Upper lobe of right lung (tissue), 1 donor: ENCODE measurements around the gene ANKRD6. TPM values are rescaled to one million over a fixed set of nuclear protein-coding genes. Genes with fewer than 3 reads are reported as not detected.

Source experiments
- ATAC-seq: fragments of 200-7000 bp; cut with Tn5 transposase; one replicate; pipeline ENCODE4 v1.9.1; 2020; ENCODE audit warnings: mild to moderate bottlenecking, moderate library complexity
- DNase-seq: peaks from one replicate; pipeline ENCODE4 v3.0.0-alpha.2; 2020
- H3K27ac ChIP-seq: fragments of 200-600 bp; one replicate; pipeline ENCODE4 v1.8.0; 2022
- H3K27me3 ChIP-seq: fragments of 200-600 bp; one replicate; pipeline ENCODE4 v1.8.0; 2022; ENCODE audit warnings: mild to moderate bottlenecking
- H3K36me3 ChIP-seq: fragments of 200-600 bp; one replicate; pipeline ENCODE4 v1.8.0; 2022
- H3K4me1 ChIP-seq: fragments of 200-600 bp; one replicate; pipeline ENCODE4 v1.8.0; 2022
- H3K4me3 ChIP-seq: fragments of 200-600 bp; one replicate; pipeline ENCODE4 v1.8.0; 2022; ENCODE audit warnings: mild to moderate bottlenecking
- H3K9me3 ChIP-seq: fragments of 200-600 bp; one replicate; pipeline ENCODE4 v1.8.0; 2022
- CTCF ChIP-seq: fragments of 200-600 bp; IDR thresholded peaks from one replicate; pipeline ENCODE4 v1.8.0; 2022; ENCODE audit warnings: antibody characterized with exemption
- intact Hi-C: fragments of 100-400 bp; cut with DNase I; formaldehyde crosslinking; loops from one replicate; pipeline ENCODE4 v1.11.0; 2022
- total RNA-seq: library from RNA; stranded (reverse); fragmentation: NEBNext Ultra II Directional; extraction: Animal tissue kit (Norgen Biotek cat#: 25700); gene quantifications from one replicate; pipeline ENCODE4 v1.2.1, GENCODE V29; 2021
- donor health status: DM: no; HTN: yes; CAD: no; lungs with severe emphysema.

The ANKRD6 gene
- total RNA-seq, 1 donor from 2014 or later: 20.2 TPM

- intact Hi-C loops: loop anchor here (5.0 kb wide), 1 partner anchor 173 kb away; no protein-coding TSS in a partner anchor
- Histone ChIP-seq H3K36me3 (no peaks in the 10 kb centered on the region), H3K27ac (no peak overlapping the region), H3K27me3 (no peaks in the 10 kb centered on the region), H3K4me1 (peaks cover 13% of the 10 kb centered on the region), H3K4me3 (peak overlapping the region; percentile 89), H3K9me3 (no peaks in the 10 kb centered on the region)
- ATAC-seq (no peak), DNase-seq (no peak)
- no peak for TF ChIP-seq CTCF
Observed at GRCh38 chr6:89434150-89434499, 1.2 kb downstream of the ANKRD6 start.

- TF ChIP-seq CTCF: no peak
- no peak overlapping the region for H3K4me3 ChIP-seq
- no peak for ATAC-seq
- no peak for DNase-seq
- peaks cover 13% of the 10 kb centered on the region for H3K4me1 ChIP-seq
- intact Hi-C loops: loop anchor here (5.0 kb wide), 1 partner anchor 172 kb away; no protein-coding TSS in a partner anchor
- H3K9me3 ChIP-seq: no peaks in the 10 kb centered on the region
- H3K27ac ChIP-seq: no peak overlapping the region
- no peaks in the 10 kb centered on the region for H3K36me3 ChIP-seq
- H3K27me3 ChIP-seq: no peaks in the 10 kb centered on the region
Observed at GRCh38 chr6:89434954-89435353, 2.0 kb downstream of the ANKRD6 start.

- Histone ChIP-seq H3K36me3 (no peaks in the 10 kb centered on the region), H3K4me1 (peaks cover 13% of the 10 kb centered on the region), H3K27me3 (no peaks in the 10 kb centered on the region), H3K4me3 (no peak overlapping the region), H3K27ac (no peak overlapping the region), H3K9me3 (no peaks in the 10 kb centered on the region)
- no peak for TF ChIP-seq CTCF
- ATAC-seq (no peak), DNase-seq (no peak)
- intact Hi-C loops: no loop called here
Observed at GRCh38 chr6:89436226-89436625, 3.3 kb downstream of the ANKRD6 start.

GRCh38 chr6:89438248-89438647 lies 5.3 kb downstream of the ANKRD6 start:
- intact Hi-C loops: no loop called here
- H3K4me1 ChIP-seq: peaks cover 9% of the 10 kb centered on the region
- H3K27me3 ChIP-seq: no peaks in the 10 kb centered on the region
- no peaks in the 10 kb centered on the region for H3K9me3 ChIP-seq
- DNase-seq (no peak), ATAC-seq (no peak)
- H3K36me3 ChIP-seq: no peaks in the 10 kb centered on the region
- no peak overlapping the region for H3K27ac ChIP-seq
- no peak for TF ChIP-seq CTCF
- H3K4me3 ChIP-seq: no peak overlapping the region

- DNase-seq: no peak
- Histone ChIP-seq H3K27me3 (no peaks in the 10 kb centered on the region), H3K27ac (no peak overlapping the region), H3K36me3 (no peaks in the 10 kb centered on the region), H3K4me1 (peaks cover 4% of the 10 kb centered on the region), H3K4me3 (no peak overlapping the region), H3K9me3 (no peaks in the 10 kb centered on the region)
- no peak for TF ChIP-seq CTCF
- ATAC-seq: no peak
- intact Hi-C loops: no loop called here
Observed at GRCh38 chr6:89439014-89439413, 6.1 kb downstream of the ANKRD6 start.

- DNase-seq: no peak
- ATAC-seq: no peak
Observed at GRCh38 chr6:89440200-89440599, 7.2 kb downstream of the ANKRD6 start.

More at GRCh38 chr6:89440200-89440599, 7.2 kb downstream of the ANKRD6 start:
- intact Hi-C loops: no loop called here
- Histone ChIP-seq H3K4me1 (no peaks in the 10 kb centered on the region), H3K4me3 (no peak overlapping the region), H3K9me3 (no peaks in the 10 kb centered on the region), H3K27ac (no peak overlapping the region), H3K36me3 (no peaks in the 10 kb centered on the region), H3K27me3 (no peaks in the 10 kb centered on the region)
- TF ChIP-seq CTCF: no peak
